Activated CD4-positive, CD25-positive, alpha-beta regulatory T cell (primary cell): Measurements from ENCODE around the gene SUN5.
"Not testable (repeated sequence)": the region's sequence is repeated elsewhere in the genome, so short reads cannot be mapped to it uniquely, and the experiment has no call there.

Experiments
- DNase-seq, 4 experiments: peaks; one replicate each; lab custom pipeline; 2025; lab: John Stamatoyannopoulos, UW

SUN5 gene

GRCh38 chr20:32965115-32965514 is 39.1 kb downstream of the SUN5 start:
- no peak for DNase-seq

- no peak for DNase-seq
Observed at GRCh38 chr20:32964575-32964974, 39.7 kb downstream of the SUN5 start.

- no peak for DNase-seq
Observed at GRCh38 chr20:32963176-32963575, 41.1 kb downstream of the SUN5 start.

DNA sequence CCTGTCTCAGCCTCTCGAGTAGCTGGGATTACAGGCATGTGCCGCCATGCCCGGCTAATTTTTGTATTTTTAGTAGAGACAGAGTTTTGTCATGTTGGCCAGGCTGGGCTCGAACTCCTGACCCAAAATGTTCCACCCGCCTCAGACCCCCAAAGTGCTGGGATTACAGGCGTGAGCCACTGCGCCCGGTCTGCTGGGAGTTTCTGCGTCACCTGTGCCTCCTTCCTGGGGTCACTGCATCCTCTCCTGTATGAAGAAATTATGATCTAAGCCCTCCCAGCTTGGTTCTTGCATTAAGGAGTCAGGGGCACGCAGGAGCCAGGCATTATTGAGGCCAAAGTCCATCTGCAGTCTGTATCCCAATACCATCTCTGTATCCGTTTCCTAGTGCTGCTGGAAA is 41.6 kb downstream of the SUN5 start:
- not testable (repeated sequence) for DNase-seq

GRCh38 chr20:32962053-32962452 is 42.2 kb downstream of the SUN5 start:
- DNase-seq, result no peak

DNA sequence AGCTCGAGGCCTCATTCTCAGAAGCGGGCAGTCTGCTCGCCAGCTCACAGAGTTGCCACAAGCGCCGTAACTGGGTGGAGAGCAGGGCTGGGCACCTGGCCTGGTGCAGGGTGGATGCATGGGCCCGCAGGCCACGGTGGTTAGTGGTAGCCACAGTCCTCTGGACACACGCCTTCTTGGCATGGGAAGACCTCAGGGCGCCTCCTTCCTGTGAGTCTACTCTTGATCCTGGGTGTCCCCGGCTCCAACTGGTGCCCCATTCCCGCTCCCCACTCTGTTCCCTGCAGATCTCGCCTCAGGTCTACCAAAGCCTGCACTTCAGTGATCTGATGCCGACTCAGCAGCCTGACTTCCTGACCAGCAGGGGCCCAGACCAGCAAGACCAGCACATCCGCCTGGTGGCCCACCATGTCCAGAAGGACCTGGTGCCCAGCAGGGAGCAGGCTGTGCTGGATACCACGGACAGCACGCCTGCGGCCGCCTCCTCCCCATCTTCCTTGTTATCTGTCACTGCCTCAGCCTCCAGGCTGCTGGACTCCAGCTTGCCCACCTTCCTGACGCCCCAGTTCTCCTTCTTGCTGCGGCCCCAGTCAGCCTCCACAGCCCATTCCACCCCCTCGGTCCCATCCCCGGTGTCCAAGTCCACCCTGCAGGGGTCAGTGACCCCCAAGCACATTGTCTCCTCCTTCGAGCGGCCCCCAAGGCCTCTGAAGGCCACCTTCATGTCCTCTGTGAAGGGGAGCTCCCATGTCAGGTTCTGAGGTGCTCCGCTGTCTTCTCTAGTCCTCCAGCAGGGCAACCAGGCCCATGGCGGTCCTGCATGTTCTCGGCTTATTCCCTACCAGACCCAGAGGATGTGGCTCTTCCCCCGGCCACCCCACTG is 43.1 kb downstream of the SUN5 start:
- DNase-seq, result no peak

GRCh38 chr20:32960222-32960518 is 44.1 kb downstream of the SUN5 start:
- DNase-seq, result no peak

DNA sequence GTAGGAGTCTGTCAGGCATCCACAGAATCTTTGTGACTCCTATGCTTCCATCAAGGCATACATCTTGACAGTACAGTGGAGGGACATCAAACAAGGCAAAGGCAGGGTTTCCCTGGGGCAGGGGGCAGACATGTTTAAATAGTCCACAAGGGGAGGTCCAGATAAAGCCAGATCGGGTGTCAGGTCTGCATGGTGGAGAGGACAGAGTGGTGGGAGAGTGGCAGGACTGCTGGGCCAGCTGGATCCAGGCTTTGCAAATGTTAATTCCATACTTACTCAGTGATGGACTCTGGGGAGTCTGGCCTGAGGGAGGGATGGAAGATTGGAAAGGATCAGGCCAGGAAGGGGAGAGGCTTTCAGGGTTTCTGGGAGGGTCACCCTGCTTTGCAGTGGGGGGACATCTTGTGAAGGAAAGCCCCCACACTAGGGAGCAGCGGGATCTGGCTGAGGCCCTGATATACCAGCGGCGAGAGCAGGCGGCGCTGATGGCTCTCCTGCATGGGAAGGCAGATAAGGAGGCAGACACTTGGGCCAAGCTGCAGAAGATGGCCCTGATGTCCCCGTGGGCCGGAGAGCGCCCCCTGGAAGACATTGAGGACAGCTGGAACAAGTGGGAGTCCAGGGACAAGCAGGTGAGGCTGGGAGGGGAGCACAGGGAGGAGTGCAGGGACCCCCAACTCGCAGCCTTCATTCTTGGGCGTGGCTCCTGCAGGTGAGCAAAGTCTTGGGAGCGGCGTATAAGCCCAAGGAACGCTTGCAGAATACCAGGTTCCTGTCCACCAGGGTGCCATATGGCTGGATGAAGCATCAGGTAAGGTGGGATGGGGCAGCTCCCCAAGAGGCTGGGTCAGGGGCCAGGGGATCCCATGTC is 44.6 kb downstream of the SUN5 start:
- no peak for DNase-seq

GRCh38 chr20:32958574-32958973 is 45.7 kb downstream of the SUN5 start:
- no peak for DNase-seq

DNA sequence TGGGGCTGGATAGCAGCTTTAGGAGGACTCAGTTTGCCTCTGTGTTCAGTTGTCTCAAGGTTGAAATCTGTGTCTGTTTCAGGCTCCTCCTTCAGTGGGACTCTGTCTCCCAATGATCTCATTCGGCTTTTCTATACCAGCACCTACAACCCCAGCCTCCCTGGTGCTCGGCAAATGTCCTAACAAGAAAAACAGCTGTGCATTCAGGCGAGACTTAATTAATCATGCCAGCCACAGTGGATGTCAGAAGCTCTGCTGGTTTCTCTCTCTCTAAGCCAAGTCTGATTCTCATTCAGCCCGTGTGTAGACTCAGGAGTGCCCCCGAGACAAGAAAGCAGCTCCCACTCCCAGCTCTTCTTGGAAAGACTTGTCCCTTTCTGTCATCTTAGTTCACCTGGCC is 46.8 kb downstream of the SUN5 start:
- no peak for DNase-seq

- not testable (repeated sequence) for DNase-seq
Observed at GRCh38 chr20:32950539-32950938, 53.7 kb downstream of the SUN5 start.

DNA sequence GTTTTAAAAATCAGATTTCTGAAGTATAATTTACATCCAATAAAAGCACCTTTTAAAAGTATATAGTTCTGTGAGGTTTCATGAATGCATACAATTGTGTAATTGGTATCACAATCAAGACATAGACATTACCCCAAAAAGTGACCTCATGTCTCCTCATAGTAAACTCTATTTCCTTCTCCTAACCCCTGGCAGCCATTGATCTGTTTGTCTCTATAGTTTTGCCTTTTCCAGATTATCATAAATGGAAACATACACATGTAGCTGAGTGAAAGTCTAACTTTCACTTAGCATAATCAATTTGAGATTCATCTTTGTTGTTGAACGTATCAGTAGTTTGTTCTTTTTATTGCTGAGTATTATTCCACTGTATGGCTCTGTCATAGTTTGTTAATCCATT is 57.6 kb downstream of the SUN5 start:
- no peak for DNase-seq

DNA sequence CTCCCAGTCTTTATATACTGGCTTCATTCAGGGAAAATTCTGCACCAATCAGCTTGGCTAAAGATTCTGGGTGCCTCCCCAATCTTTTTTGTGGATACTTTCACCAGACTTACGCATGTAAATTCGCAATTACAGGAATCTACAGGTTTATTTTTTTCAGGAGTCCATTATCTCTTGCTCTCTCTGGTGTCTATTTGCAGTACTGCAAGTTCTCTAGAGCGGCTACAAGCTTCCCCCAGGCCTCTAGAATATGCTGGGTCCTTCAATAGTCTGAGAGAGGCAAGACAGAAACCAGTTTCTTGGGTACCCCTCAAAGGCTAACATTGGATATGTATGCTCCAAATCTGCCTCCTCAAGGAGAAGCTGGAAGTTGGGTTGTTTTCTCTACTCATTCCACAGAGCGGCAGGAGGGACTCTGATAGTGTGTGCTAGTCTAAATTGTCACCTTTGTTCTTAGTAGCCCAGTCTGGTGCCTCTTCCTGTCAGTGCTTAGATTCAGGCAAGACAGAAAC is 58.5 kb downstream of the SUN5 start:
- DNase-seq, result no peak

- no peak for DNase-seq
Observed at GRCh38 chr20:32943490-32944052, 60.7 kb downstream of the SUN5 start.

DNA sequence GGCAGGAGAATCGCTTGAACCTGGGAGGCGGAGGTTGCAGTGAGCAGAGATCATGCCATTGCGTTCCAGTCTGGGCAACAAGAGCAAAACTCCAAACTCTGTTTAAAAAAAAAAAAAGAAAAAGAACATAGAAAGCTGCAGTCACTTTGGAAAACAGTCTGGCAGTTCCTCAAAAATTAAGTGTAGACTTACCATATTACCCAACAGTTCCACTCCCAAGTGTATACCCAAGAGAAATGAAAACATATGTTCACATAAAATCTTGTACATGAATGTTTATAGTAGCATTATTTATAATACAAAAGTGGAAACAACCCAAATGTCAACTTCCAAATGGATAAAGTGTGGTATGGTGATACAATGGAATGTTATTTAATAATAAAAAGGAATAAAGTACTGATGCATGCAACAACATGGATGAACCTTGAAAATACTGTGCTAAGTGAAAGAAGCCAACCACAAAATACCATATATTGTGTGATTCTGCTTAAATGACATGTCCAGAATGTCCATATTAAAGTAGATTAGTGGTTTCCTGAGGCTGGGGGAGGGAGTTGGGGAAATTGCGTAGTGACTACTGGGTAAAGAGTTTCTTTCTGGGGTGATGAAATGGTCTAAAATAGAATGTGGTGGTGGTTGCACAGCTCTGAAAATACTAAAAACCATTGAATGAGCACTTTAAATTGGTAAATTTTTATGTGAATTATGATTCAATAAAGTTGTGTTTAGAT is 62.9 kb downstream of the SUN5 start:
- no peak for DNase-seq

DNA sequence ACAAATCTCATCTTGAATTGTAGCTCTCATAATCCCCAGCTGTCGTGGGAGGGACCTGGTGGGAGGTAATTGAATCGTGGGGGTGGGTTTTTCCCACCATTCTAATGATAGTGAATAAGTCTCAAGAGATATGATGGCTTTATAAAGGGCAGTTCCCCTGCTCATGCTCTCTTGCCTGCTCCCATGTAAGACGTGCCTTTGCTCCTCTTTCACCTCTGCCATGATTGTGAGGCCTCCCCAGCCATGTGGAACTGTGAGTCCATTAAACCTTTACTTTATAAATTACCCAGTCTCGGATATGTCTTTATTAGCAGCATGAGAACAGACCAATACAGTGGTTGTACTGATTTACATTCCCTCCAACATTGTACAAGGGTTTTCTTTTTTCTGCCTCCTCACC is 69.7 kb downstream of the SUN5 start:
- no peak for DNase-seq
